BJ (cell line): Measurements from ENCODE around the gene RSPH10B2. TPM values are rescaled to one million over a fixed set of nuclear protein-coding genes. Genes with fewer than 3 reads are reported as not detected.
"Not testable (repeated sequence)": the region's sequence is repeated elsewhere in the genome, so short reads cannot be mapped to it uniquely, and the experiment has no call there.

Source experiments
- CTCF ChIA-PET: fragments of 350-600 bp; formaldehyde crosslinking; extraction: SDS; loops from one replicate; lab custom pipeline; 2021; ENCODE audit warnings: antibody characterized with exemption, inconsistent platforms; lab: Yijun Ruan, JAX
- POLR2A ChIA-PET: fragments of 300-600 bp; sonication (Branson Sonifier 250); formaldehyde crosslinking; extraction: SDS; loops from one replicate; lab custom pipeline; 2021; ENCODE audit warnings: antibody characterized with exemption; lab: Charles Lee
- DNase-seq: peaks from one replicate; pipeline ENCODE4 v3.0.0-alpha.2; 2011; ENCODE audit warnings: low read depth
- H3K27me3 ChIP-seq: 2 replicates; pipeline ENCODE4 v1.6.0; 2011; ENCODE audit warnings: low read length; ENCODE audit not compliant: control insufficient read depth, insufficient read depth
- H3K36me3 ChIP-seq: 2 replicates; pipeline ENCODE4 v1.5.1; 2011; ENCODE audit warnings: low read length; ENCODE audit not compliant: control insufficient read depth, insufficient read depth
- H3K4me3 ChIP-seq: 2 replicates; pipeline ENCODE4 v1.5.1; 2011; ENCODE audit warnings: low read depth, mild to moderate bottlenecking, control low read depth, low read length
- polyA plus RNA-seq: library from polyadenylated mRNA; depleted of rRNA; stranded (reverse); fragments of >200 nt; gene quantifications from 2 replicates; pipeline ENCODE4 v1.2.3, GENCODE V29; 2011; rRNA removed

RSPH10B2 gene
- polyA plus RNA-seq, 1 experiment, result not detected

DNA sequence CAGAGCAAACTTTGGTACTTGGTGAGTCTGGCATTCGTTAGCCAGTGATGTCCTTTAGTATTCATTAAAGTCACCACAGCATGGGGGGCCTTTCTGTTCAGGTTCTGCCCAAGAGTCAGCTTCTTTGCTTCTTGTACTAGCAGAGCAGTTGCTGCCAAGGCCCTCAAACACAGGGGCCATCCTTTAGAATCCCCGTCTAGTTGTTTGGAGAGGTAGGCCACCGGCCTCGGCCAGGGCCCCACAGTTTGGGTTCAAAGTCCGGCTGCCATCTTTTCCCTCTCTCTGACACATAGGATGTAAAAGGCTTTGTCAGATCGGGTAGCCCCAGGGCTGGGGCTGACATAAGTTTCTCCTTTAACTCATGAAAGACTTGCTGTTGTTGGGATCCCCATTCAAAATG lies 89.8 kb downstream of the RSPH10B2 start:
- H3K27me3 ChIP-seq, CTCF ChIA-PET, POLR2A ChIA-PET, H3K36me3 ChIP-seq, DNase-seq, H3K4me3 ChIP-seq: not testable (repeated sequence)

DNA sequence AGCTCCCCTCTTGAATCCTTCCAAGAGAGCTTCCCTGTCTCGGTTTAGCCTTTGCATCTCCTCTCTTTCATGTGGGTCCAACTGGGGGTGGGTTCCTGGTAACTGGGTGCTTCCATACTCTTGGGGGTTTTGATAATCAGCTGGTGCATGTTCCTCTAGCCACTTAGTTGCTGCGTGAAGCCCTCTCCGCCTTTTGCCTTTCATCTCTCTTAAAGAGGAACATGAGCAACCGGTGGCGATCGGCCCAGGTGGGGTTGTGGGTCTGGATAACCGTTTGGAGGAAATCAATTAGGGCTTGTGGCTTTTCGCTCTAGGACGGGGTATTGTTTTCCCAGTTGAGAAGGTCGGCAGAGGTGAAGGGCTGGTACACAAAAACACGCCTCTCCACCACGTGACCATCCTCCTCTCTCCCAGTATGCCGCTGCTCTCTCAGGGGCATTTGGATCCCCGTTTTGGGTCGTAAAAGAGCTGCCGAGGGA lies 92.1 kb downstream of the RSPH10B2 start:
- CTCF ChIA-PET, H3K36me3 ChIP-seq, H3K4me3 ChIP-seq, POLR2A ChIA-PET, H3K27me3 ChIP-seq, DNase-seq: not testable (repeated sequence)

DNA sequence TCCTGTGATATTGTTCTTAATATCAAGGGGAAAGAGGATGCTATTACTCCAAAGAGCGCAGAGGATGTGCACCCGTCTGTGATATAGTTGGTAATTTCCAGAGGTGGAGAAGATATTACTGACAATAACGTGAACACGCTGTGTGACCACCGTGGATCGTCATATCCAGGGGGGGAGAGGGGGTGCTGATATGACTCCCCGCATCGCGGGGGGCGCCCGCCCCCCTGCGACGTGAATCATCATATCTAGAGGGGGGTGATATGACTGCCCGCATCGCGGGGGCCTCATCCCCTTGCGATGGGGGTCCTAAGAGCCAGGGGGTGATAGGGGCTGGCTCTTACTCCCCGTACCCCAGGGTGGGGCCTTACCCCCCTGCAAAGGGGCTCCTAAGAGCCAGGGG lies 93.8 kb downstream of the RSPH10B2 start:
- H3K27me3 ChIP-seq, CTCF ChIA-PET, H3K36me3 ChIP-seq, H3K4me3 ChIP-seq, POLR2A ChIA-PET, DNase-seq: not testable (repeated sequence)

Other genes starting within 250 kb of the RSPH10B2 start
- not detected in 2 replicates for gene GRID2IP, start 202.6 kb upstream of the RSPH10B2 start, polyA plus RNA-seq
- gene ZDHHC4, start 176.6 kb upstream of the RSPH10B2 start, polyA plus RNA-seq, result 113 and 116 TPM in 2 replicates
- 16.0 and 22.6 TPM in 2 replicates for gene INTS15, start 164.1 kb upstream of the RSPH10B2 start, polyA plus RNA-seq
- gene ZNF853, start 138.5 kb upstream of the RSPH10B2 start, polyA plus RNA-seq, result 1.6 and 2.0 TPM in 2 replicates
- gene ZNF316, start 116.8 kb upstream of the RSPH10B2 start, polyA plus RNA-seq, result 4.6 and 5.2 TPM in 2 replicates
- 10.9 and 15.5 TPM in 2 replicates for gene ZNF12, start 47.2 kb upstream of the RSPH10B2 start, polyA plus RNA-seq
- 24.6 and 42.0 TPM in 2 replicates for gene CCZ1B, start 72.2 kb downstream of the RSPH10B2 start, polyA plus RNA-seq